ENCODE data around the gene DBH.

DNA sequence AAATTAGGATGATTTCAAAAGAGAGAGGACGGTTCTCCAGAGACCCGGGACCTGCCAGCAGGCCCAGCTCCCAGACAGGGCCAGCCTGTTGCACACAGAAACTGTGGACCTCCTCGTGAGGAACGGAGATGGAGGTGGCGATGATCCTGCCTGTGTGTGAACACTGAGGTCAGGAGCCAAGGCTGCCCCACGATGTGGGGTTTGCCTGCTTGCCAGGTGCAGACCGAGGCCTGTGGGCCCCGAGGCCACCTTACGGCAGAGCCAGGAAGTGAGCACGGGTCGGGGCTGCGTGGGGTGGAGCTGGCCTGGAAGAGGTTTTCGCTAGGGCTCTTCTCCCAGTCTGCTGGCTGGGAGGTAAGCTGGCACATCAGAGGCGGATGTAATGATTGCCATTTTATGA lies 31.3 kb upstream of the DBH start:
- no peak for TF ChIP-seq CTCF (IDR thresholded peaks at IDR 0.05)
- TF ChIP-seq EZH2 (IDR thresholded peaks at IDR 0.05; ENCODE audit: borderline replicate concordance, insufficient read depth, low read depth, low read length, poor library complexity, severe bottlenecking): no peak
